NCI-H2196 (cell line): ENCODE data around the gene DECR2.
"Not testable (repeated sequence)": the region's sequence is repeated elsewhere in the genome, so short reads cannot be mapped to it uniquely, and the experiment has no call there.

ENCODE experiments used
- DNase-seq: peaks from one replicate; lab custom pipeline; 2025; ENCODE audit not compliant: unreplicated experiment; lab: John Stamatoyannopoulos, UW

Gene DECR2

GRCh38 chr16:399340-400019 is 2.2 kb upstream of the DECR2 start:
- DNase-seq, result no peak

DNA sequence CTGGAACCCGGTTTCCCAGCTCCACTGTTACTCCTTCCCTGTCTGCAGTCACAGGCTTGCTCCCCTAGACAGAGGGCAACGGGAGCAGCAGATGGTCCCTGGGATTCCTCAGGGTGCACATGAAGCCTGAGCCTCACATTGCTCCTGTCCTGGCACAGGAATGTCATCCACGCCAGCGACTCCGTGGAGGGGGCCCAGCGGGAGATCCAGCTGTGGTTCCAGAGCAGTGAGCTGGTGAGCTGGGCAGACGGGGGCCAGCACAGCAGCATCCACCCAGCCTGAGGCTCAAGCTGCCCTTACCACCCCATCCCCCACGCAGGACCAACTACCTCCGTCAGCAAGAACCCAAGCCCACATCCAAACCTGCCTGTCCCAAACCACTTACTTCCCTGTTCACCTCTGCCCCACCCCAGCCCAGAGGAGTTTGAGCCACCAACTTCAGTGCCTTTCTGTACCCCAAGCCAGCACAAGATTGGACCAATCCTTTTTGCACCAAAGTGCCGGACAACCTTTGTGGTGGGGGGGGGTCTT is 1.6 kb upstream of the DECR2 start:
- DNase-seq, result no peak

- DNase-seq, result no peak
Measured at GRCh38 chr16:404971-405486, 3.3 kb downstream of the DECR2 start.

- DNase-seq, result no peak
Measured at GRCh38 chr16:405548-406506, 4.1 kb downstream of the DECR2 start.

GRCh38 chr16:407253-407652 is 5.6 kb downstream of the DECR2 start:
- DNase-seq, result no peak

- no peak for DNase-seq
Measured at GRCh38 chr16:410516-411178, 9.0 kb downstream of the DECR2 start.

DNA sequence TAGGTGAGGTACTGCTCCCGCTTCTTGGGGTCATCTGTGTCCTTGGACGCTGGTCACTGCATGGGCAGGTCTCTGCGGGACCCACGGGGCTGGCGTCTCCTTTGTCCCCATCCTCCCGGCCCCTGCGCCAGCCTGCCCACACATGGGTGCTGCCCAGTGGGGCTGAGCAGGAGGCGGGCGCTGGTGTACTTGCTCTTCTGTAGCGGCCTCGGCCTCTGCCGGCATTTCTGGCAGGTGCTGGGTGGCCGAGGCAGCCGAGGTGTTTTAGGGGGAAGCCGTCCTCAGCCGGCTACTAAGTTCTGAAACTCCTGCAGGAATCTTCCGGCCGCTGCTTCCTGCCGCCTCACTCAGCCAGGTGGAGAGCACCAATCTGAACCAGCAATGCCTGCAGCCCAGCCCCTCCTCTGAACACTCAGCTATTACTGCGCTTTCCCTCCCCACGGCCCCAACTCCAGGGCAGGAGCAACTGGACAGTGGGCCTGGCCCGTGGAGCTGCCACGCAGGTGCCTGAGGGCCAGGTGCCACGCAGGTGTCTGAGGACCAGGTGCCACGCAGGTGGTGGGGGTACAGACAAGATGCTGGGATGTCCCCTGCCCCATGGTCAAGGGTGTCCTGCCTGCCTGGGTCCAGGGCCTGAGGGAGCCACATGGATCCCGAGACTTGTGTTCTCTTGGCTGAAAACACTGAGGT is 10.0 kb downstream of the DECR2 start:
- no peak for DNase-seq

DNA sequence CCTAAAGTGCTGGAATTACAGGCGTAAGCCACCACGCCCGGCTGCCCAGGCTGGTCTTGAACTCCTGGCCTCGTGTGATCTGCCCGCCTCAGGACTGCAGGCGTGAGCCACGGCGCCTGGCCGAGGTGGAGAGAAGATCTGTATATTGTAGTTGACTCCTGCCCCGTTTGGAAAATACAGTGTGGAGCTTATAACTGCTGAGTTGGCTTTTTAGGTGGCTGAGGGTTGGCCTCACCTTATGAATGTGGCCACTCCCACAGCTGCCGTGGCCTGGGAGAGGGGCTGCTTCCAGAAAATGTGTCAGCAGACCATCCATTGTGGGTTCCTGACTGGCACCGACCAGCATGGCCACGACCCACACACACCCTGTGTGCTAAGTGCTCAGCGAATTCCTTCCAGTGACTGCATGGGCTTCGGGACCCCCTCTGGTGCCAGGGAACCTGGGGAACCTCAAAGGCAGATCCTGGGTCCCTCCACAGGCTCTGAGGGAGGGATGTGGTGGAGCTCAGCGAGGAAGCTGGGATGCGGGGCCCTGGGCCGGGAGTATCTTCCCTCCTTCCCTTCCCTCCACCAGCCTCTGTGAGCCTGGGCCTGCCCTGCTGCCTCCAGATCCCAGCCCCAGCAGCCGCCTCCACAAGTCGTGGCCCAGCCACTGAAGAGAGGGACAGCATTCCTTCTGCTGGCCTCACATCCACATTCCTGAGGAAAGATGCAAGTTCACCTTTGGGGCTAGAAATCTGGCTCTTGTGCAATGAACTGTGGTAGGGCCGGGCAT is 12.9 kb downstream of the DECR2 start:
- no peak for DNase-seq

- DNase-seq, result not testable (repeated sequence)
Measured at GRCh38 chr16:415170-415498, 13.4 kb downstream of the DECR2 start.

DNA sequence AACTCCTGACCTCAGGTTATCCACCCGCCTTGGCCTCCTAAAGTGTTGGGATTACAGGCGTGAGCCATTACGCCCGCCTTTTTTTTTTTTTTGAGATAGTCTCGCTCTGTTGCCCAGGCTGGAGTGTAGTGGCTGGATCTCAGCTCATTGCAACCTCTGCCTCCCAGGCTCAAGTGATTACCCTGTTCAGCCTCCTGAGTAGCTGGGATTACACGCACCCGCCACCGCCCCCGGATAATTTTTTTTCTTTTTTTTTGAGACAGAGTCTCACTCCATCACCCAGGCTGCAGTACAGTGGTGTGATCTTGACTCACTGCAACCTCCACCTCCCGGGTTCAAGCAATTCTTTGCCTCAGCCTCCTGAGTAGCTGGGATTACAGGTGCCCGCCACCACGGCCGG is 20.5 kb downstream of the DECR2 start:
- DNase-seq, result not testable (repeated sequence)

- DNase-seq, result no peak
Measured at GRCh38 chr16:424033-424622, 22.4 kb downstream of the DECR2 start.

DNA sequence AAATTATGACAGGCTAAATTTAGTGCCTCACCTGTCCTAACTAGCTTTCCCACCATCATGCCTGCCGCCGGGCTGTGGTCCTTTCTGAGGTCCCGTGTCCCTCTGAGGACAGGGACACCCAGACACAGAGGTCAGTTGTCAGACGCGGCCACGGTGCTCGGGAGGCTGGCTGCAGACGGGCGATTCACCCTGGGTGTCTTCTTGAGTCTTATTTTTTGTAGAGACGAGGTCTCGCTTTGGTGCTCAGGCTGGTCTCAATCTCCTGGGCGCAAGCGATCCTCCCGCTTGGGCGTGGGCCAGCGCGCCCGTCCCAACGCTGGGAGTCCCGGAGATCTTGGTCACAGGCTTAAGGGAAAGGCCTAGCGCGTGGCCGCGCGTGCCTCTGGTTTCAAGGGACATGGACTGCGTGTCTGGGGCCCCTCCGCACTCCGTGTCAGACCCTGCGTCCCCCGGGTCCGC is 23.0 kb downstream of the DECR2 start:
- DNase-seq, result no peak

DNA sequence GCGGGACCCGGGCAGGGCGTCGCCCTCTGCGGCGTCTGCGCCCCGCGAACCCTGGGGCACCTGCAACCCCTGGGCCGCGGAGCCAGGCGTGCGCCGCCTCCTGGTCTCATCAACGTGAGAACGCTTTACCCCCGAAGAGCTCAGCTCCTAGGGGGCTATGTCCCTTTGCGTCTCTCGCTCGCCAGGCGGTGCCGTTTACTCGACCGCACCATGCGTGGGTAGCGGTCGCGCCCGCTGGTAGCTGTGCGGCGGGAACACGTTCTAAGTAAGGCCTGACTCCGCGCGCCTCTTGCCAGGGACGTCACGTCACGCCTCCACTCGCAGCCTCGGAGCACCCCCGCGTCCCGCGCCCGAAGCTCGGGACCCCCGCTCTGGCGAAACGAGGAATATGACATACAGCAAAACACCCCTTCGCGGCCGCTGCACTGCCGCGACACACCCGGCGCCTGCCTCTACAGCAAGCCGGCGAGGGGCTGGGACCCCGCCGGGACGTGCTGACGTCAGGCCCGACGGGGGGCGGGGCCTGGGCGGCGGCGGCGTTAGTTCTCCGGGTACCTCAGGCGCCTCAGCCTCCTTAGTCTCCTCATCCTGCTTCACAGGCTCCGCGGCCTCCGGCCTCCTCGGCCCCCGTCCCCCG is 23.5 kb downstream of the DECR2 start, which contains the start of gene RAB11FIP3:
Gene RAB11FIP3 (plus strand): TSS at position 568 of the 637 bp plus-strand sequence. CDS start 358 bp downstream, outside the sequence.
- DNase-seq, result peak; percentile 73

GRCh38 chr16:425740-426114 is 24.0 kb downstream of the DECR2 start:
- no peak for DNase-seq

DNA sequence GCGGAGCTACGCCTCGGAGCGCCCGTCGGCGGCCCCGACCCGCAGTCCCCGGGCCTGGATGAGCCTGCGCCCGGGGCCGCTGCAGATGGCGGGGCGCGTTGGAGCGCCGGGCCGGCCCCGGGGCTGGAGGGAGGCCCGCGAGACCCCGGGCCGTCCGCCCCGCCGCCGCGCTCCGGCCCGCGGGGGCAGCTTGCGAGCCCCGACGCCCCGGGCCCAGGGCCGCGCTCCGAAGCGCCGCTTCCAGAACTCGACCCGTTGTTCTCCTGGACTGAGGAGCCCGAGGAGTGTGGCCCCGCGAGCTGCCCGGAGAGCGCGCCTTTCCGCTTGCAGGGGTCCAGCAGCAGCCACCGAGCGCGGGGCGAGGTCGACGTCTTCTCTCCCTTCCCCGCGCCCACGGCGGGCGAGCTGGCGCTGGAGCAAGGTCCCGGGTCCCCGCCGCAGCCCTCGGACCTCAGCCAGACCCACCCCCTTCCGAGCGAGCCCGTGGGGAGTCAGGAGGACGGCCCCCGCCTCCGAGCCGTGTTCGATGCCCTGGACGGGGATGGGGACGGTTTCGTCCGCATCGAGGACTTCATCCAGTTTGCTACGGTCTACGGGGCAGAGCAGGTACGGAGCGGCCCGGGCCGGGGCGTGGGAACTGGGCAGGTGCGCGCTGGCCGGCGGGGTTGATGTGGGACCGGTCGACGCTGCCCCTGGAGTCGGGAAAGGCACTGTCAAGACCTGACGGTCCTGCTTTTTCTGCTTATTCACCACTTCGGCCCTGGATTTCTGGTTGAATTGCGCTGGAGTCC is 24.6 kb downstream of the DECR2 start:
- DNase-seq, result no peak

- DNase-seq, result no peak
Measured at GRCh38 chr16:426906-427249, 25.2 kb downstream of the DECR2 start.

- no peak for DNase-seq
Measured at GRCh38 chr16:427250-427649, 25.6 kb downstream of the DECR2 start.

DNA sequence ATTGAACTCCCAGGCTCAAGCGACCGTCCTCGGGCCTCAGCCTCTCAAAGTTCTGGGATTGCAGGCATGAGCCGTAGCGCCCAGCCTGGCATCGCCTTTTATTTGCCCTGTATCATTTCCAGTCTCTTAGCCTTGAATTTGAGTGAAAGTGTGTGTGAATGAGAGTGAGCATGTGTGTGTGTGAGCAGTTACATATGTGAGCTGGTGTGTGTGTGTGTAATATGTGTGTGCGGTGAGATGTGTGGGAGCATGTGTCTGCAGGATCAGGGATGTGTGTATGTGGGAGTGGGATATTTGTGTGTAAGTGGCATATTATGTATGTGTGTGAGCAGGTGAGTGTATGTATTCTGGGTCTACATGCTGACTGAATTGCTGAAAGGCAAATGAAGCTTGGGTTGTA is 29.2 kb downstream of the DECR2 start:
- no peak for DNase-seq
